K562 (cell line): ENCODE measurements around the gene OR52A5. TPM values are rescaled to one million over a fixed set of nuclear protein-coding genes. Genes with fewer than 3 reads are reported as not detected.

Experiments
- ATAC-seq: fragments of 200-7000 bp; cut with Tn5 transposase; 3 replicates; pipeline ENCODE4 v1.9.1; 2020; ENCODE audit warnings: moderate library complexity
- BruUV-seq: library from RNA; stranded (reverse); fragments of 400-500 nt; replicated peaks from 2 replicates; lab custom pipeline; 2021; lab: Mats Ljungman, UMichigan
- CTCF ChIA-PET: fragments of 300-600 bp; formaldehyde crosslinking; extraction: SDS; loops from one replicate; lab custom pipeline; 2021; ENCODE audit warnings: low intra/inter-chr PET ratio; lab: Yijun Ruan, JAX
- POLR2A ChIA-PET: fragments of 300-600, 350-650 bp; sonication (Branson Sonifier 250); formaldehyde crosslinking; extraction: SDS; loops from one replicate; lab custom pipeline; 2021; ENCODE audit warnings: antibody characterized with exemption, inconsistent platforms; lab: Yijun Ruan, JAX
- DNase-seq, 4 experiments: peaks; one replicate each; pipeline versions ENCODE4 v3.0.0 to v3.0.0-alpha.2; 2011 to 2018; ENCODE audit warnings: low spot score in 3 of 4, mixed read lengths in 3 of 4; ENCODE audit errors: extremely low read depth in 1 of 4
- FAIRE-seq: peaks from 2 replicates; lab custom pipeline; 2011; peaks lifted over from hg19 to GRCh38; lab: Jason Lieb, UNC
- H2AFZ ChIP-seq: 2 replicates; pipeline ENCODE4 v1.6.0; 2011; ENCODE audit warnings: low read depth, low read length, control low read depth, inconsistent platforms
- H3K27ac ChIP-seq: fragments of 200-600 bp; 3 replicates; pipeline ENCODE4 v1.8.0; 2011; ENCODE audit warnings: low read depth, mild to moderate bottlenecking, control low read depth, inconsistent platforms, low read length, moderate library complexity, mixed read lengths; ENCODE audit errors: extremely low read depth
- H3K27me3 ChIP-seq, 2 experiments: fragments of 300-600 bp in 1 of 2; 2 replicates in 1 of 2; 3 replicates in 1 of 2; pipeline versions ENCODE4 v1.6.0 to v1.8.0; 2011; ENCODE audit warnings: inconsistent platforms in 2 of 2, low read length in 2 of 2, mild to moderate bottlenecking in 1 of 2, mixed read lengths in 1 of 2, moderate library complexity in 1 of 2; ENCODE audit not compliant: control insufficient read depth in 2 of 2, insufficient read depth in 2 of 2
- H3K36me3 ChIP-seq: fragments of 300-600 bp; 3 replicates; pipeline ENCODE4 v1.8.0; 2011; ENCODE audit warnings: mild to moderate bottlenecking, low read length, inconsistent platforms; ENCODE audit not compliant: control insufficient read depth, insufficient read depth
- H3K4me1 ChIP-seq, 2 experiments: fragments of 200-600 bp in 1 of 2; replicated peaks in 1 of 2; 2 replicates in 1 of 2; 3 replicates in 1 of 2; pipeline versions ENCODE4 v1.5.1 to v1.8.0; 2011; ENCODE audit warnings: inconsistent platforms in 2 of 2, low read length in 2 of 2, mild to moderate bottlenecking in 1 of 2, mixed read lengths in 1 of 2, moderate library complexity in 1 of 2; ENCODE audit not compliant: control insufficient read depth in 2 of 2, insufficient read depth in 2 of 2
- H3K4me2 ChIP-seq: 2 replicates; pipeline ENCODE4 v1.6.1; 2011; ENCODE audit warnings: low read length, control low read depth, inconsistent platforms, mixed read lengths; ENCODE audit not compliant: insufficient read depth
- H3K4me3 ChIP-seq: fragments of 200-600 bp; sonication (generic), shearing (Covaris generic); 2 replicates; pipeline ENCODE4 v1.5.1; 2016; ENCODE audit warnings: control low read depth, inconsistent platforms
- H3K79me2 ChIP-seq: fragments of 200-600 bp; 3 replicates; pipeline ENCODE4 v1.8.0; 2011; ENCODE audit warnings: low read length, inconsistent platforms; ENCODE audit not compliant: control insufficient read depth, insufficient read depth
- H3K9ac ChIP-seq, 2 experiments: 2 replicates each; pipeline versions ENCODE4 v1.6.0 to v1.6.1; 2011; ENCODE audit warnings: low read depth in 2 of 2, low read length in 2 of 2, control low read depth in 1 of 2, inconsistent platforms in 1 of 2, mild to moderate bottlenecking in 1 of 2, mixed read lengths in 1 of 2; ENCODE audit not compliant: insufficient read depth in 1 of 2
- H3K9me1 ChIP-seq: one replicate; pipeline ENCODE4 v1.6.0; 2011; ENCODE audit warnings: inconsistent platforms, mild to moderate bottlenecking, low read length, moderate library complexity; ENCODE audit not compliant: control insufficient read depth, insufficient read depth
- H3K9me3 ChIP-seq: replicated peaks from 2 replicates; pipeline ENCODE4 v1.5.1; 2011; ENCODE audit warnings: low read depth, low read length, inconsistent platforms; ENCODE audit not compliant: control insufficient read depth, insufficient read depth
- H4K20me1 ChIP-seq: replicated peaks from 2 replicates; pipeline ENCODE4 v1.6.1; 2011; ENCODE audit warnings: low read length, inconsistent platforms, mixed read lengths; ENCODE audit not compliant: control insufficient read depth, insufficient read depth
- PHTF2 ChIP-seq: fragments of 250-450 bp; sonication (Bioruptor Pico); IDR thresholded peaks from 2 replicates; pipeline ENCODE4 v1.5.0; 2021; ENCODE audit warnings: mild to moderate bottlenecking
- SRSF9 ChIP-seq: fragments of 200-400 bp; formaldehyde crosslinking; IDR thresholded peaks from 2 replicates; pipeline ENCODE4 v1.6.1; 2017; ENCODE audit warnings: low read depth, low read length, borderline replicate concordance
- ZNF239 ChIP-seq: fragments of 250-450 bp; sonication (Bioruptor Pico); IDR thresholded peaks from 2 replicates; pipeline ENCODE4 v1.4.0; 2020; ENCODE audit warnings: mild to moderate bottlenecking
- WGBS: fragments of 100-300 bp; shearing (Covaris generic); methylation state at CpG from one replicate; pipeline ENCODE4 v1.1.6; 2016; ENCODE audit warnings: low coverage, mixed read lengths; ENCODE audit not compliant: insufficient coverage; ENCODE audit errors: missing lambda C conversion rate; 5-methylcytosine and 5-hydroxymethylcytosine counted together
- in situ Hi-C: fragments of 300-500 bp; cut with MboI; formaldehyde crosslinking; loops from 4 replicates; pipeline ENCODE4 v1.15.0; 2018; ENCODE audit warnings: inconsistent platforms, mixed read lengths
- intact Hi-C: fragments of 100-400 bp; cut with micrococcal nuclease; formaldehyde crosslinking; loops from 2 replicates; pipeline ENCODE4 v1.14.2; 2022
- polyA plus RNA-seq, 8 experiments: library from polyadenylated mRNA; depleted of rRNA in 4 of 8; stranded (reverse) in 5 of 8; unstranded in 3 of 8; fragments of >200 nt; fragmentation: Nextera tagmentation in 2 of 8; fragmentation: Illumina TruSeq in 1 of 8; extraction: Ambion mirVana in 2 of 8; extraction: Trizol in 1 of 8; gene quantifications; 2 replicates each; pipeline versions ENCODE4 v1.2.1 to v1.2.3, GENCODE V29; 2011 to 2014; ENCODE audit warnings: inconsistent platforms in 1 of 8, missing spikeins in 1 of 8
- total RNA-seq, 7 experiments: library from RNA; depleted of rRNA in 6 of 7; stranded (reverse); fragments of >200 nt in 6 of 7; fragmentation: Illumina TruSeq in 2 of 7; extraction: Trizol in 2 of 7; gene quantifications; 2 replicates each; pipeline versions ENCODE4 v1.2.1 to v1.2.3, GENCODE V29; 2011 to 2021; ENCODE audit warnings: low replicate concordance in 1 of 7
- TF ChIP-seq, protein P1 (sequence below): IDR thresholded peaks from 3 replicates; pipeline ENCODE4 v1.6.1; 2011; ENCODE audit warnings: borderline replicate concordance, mild to moderate bottlenecking, moderate library complexity; ENCODE audit not compliant: insufficient read length; ENCODE audit errors: extremely low read depth

The OR52A5 gene
- total and polyA plus RNA-seq, 9 of the 15 experiments (the other 6 are each of a cell fraction or from before 2014, with no cell fraction given): 0.04 to 1.1 (median 0.94) TPM; not detected in 6

DNA sequence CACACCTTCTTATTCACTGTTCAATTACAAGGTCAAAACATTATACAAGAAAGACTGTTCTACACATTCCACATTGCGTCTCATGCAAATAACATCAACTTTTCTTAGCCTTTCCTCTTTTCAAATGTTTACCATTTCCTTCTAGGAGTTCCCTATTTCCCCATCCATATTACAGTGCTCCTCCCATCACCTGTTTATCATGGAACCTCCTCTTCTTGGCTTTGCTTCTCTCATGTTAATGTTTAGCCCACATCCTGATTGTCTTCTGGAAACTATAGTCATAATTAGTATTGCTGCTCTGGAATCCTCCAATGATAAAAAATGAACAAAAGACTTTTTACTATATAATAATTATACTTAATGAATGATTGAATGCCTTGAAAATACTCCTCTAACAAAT, 47.5 kb downstream of the OR52A5 start:
- Histone ChIP-seq H3K36me3 (no peaks in the 10 kb centered on the region), H3K4me2 (no peak overlapping the region), H3K9me1 (no peaks in the 10 kb centered on the region), H3K27ac (no peak overlapping the region), H3K4me1 (peaks cover 0 to 4% of the 10 kb centered on the region in 2 experiments; a peak in 1 of 5 replicates), H4K20me1 (no peaks in the 10 kb centered on the region), H3K79me2 (no peaks in the 10 kb centered on the region), H3K27me3 (no peaks in the 10 kb centered on the region), H2AFZ (no peak overlapping the region), H3K9me3 (no peaks in the 10 kb centered on the region), H3K9ac (no peak overlapping the region), H3K4me3 (no peak overlapping the region)
- in situ Hi-C loops (no loop called here), intact Hi-C loops (no loop called here)
- DNase-seq (no peak), ATAC-seq (no peak), FAIRE-seq (no peak)
- POLR2A ChIA-PET: interaction anchor here (0.6 kb wide), 1 partner anchor 146 kb away, joined by 4 read pairs; no protein-coding TSS in a partner anchor
- CTCF ChIA-PET: no interaction called here
- BruUV-seq: no TSS peak
- TF ChIP-seq, protein P1, sequence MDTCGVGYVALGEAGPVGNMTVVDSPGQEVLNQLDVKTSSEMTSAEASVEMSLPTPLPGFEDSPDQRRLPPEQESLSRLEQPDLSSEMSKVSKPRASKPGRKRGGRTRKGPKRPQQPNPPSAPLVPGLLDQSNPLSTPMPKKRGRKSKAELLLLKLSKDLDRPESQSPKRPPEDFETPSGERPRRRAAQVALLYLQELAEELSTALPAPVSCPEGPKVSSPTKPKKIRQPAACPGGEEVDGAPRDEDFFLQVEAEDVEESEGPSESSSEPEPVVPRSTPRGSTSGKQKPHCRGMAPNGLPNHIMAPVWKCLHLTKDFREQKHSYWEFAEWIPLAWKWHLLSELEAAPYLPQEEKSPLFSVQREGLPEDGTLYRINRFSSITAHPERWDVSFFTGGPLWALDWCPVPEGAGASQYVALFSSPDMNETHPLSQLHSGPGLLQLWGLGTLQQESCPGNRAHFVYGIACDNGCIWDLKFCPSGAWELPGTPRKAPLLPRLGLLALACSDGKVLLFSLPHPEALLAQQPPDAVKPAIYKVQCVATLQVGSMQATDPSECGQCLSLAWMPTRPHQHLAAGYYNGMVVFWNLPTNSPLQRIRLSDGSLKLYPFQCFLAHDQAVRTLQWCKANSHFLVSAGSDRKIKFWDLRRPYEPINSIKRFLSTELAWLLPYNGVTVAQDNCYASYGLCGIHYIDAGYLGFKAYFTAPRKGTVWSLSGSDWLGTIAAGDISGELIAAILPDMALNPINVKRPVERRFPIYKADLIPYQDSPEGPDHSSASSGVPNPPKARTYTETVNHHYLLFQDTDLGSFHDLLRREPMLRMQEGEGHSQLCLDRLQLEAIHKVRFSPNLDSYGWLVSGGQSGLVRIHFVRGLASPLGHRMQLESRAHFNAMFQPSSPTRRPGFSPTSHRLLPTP: no peak
- WGBS: 40% methylated on average over 1 of the region's 1 CpG

DNA sequence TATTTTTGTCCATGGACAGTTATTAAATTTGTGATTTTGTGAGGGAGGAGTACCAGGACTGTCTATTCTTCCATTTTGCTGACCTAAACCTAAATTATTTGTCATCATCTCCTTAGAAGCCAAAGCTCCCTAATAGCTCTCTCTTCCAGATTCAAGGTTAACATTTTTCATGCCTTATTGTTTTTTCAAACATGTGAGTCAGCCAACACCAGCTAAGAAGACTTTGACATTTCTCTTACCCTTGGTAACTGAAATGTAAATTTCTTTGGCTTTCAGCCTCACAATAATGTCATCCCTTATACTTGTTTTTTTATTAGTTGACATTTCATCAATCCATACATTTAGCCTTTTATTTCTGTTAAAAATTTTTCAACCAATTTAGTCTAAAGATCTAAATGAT, 49.6 kb downstream of the OR52A5 start:
- no peak overlapping the region for H3K4me2 ChIP-seq
- CTCF ChIA-PET: no interaction called here
- FAIRE-seq: no peak
- TF ChIP-seq SRSF9: no peak
- no peak for TF ChIP-seq PHTF2 (CRISPR knock-in tag)
- TF ChIP-seq ZNF239 (CRISPR knock-in tag): no peak

More for the DNA sequence above, 49.6 kb downstream of the OR52A5 start:
- no peak for DNase-seq
- H3K36me3 ChIP-seq: no peaks in the 10 kb centered on the region
- intact Hi-C loops (no loop called here), in situ Hi-C loops (no loop called here)
- H3K9ac ChIP-seq: no peak overlapping the region
- no peaks in the 10 kb centered on the region for H3K79me2 ChIP-seq
- no peak overlapping the region for H2AFZ ChIP-seq
- H3K27me3 ChIP-seq: no peaks in the 10 kb centered on the region
- H3K4me1 ChIP-seq: peaks cover 0 to 4% of the 10 kb centered on the region in 2 experiments; a peak in 1 of 5 replicates
- no TSS peak for BruUV-seq
- H3K27ac ChIP-seq: no peak overlapping the region
- POLR2A ChIA-PET: no interaction called here
- ATAC-seq: no peak
- no peaks in the 10 kb centered on the region for H4K20me1 ChIP-seq
- no peak overlapping the region for H3K4me3 ChIP-seq
- H3K9me3 ChIP-seq: no peaks in the 10 kb centered on the region
- H3K9me1 ChIP-seq: no peaks in the 10 kb centered on the region
